ENCODE measurements around the gene OR7C2. TPM values are rescaled to one million over a fixed set of nuclear protein-coding genes. Genes with fewer than 3 reads are reported as not detected.

The OR7C2 gene
- total RNA-seq, 2 experiments from 2014 or later = not detected

GRCh38 chr19:14954071-14954655, 12.9 kb downstream of the OR7C2 start:
- intact Hi-C loops (cut with micrococcal nuclease) = no loop called here
- CTCF ChIA-PET = no interaction called here
- no peak overlapping the region for H3K27ac Mint-ChIP-seq
- peak; percentile 7 for DNase-seq
- H3K9me3 Mint-ChIP-seq = peaks cover 11% of the 10 kb centered on the region
- H3K36me3 Mint-ChIP-seq (ENCODE audit: low read depth) = no peaks in the 10 kb centered on the region
- H3K4me1 Mint-ChIP-seq (ENCODE audit: low read depth) = no peaks in the 10 kb centered on the region
- H3K4me3 Mint-ChIP-seq = no peak overlapping the region
- H3K27me3 Mint-ChIP-seq (ENCODE audit: low read depth) = no peaks in the 10 kb centered on the region

- CTCF ChIA-PET = no interaction called here
- Mint-ChIP-seq H3K36me3 (ENCODE audit: low read depth) (no peaks in the 10 kb centered on the region), H3K4me1 (ENCODE audit: low read depth) (no peaks in the 10 kb centered on the region), H3K9me3 (peaks cover 11% of the 10 kb centered on the region), H3K27me3 (ENCODE audit: low read depth) (no peaks in the 10 kb centered on the region), H3K4me3 (no peak overlapping the region), H3K27ac (no peak overlapping the region)
- no peak for DNase-seq
- intact Hi-C loops (cut with micrococcal nuclease) = no loop called here
Observed at GRCh38 chr19:14957464-14957863, 16.2 kb downstream of the OR7C2 start.

- H3K9me3 Mint-ChIP-seq = peaks cover 11% of the 10 kb centered on the region
- no peaks in the 10 kb centered on the region for H3K36me3 Mint-ChIP-seq (ENCODE audit: low read depth)
- intact Hi-C loops (cut with micrococcal nuclease) = no loop called here
- H3K4me3 Mint-ChIP-seq = no peak overlapping the region
- no peak overlapping the region for H3K27ac Mint-ChIP-seq
- no peak for DNase-seq
- no peaks in the 10 kb centered on the region for H3K27me3 Mint-ChIP-seq (ENCODE audit: low read depth)
- CTCF ChIA-PET = no interaction called here
- no peaks in the 10 kb centered on the region for H3K4me1 Mint-ChIP-seq (ENCODE audit: low read depth)
Observed at GRCh38 chr19:14959263-14959662, 18.0 kb downstream of the OR7C2 start.

- no peak for DNase-seq
- no peaks in the 10 kb centered on the region for H3K27me3 Mint-ChIP-seq (ENCODE audit: low read depth)
- no peaks in the 10 kb centered on the region for H3K4me1 Mint-ChIP-seq (ENCODE audit: low read depth)
- H3K27ac Mint-ChIP-seq = no peak overlapping the region
- H3K9me3 Mint-ChIP-seq = peaks cover 7% of the 10 kb centered on the region
- no peaks in the 10 kb centered on the region for H3K36me3 Mint-ChIP-seq (ENCODE audit: low read depth)
- CTCF ChIA-PET = no interaction called here
- intact Hi-C loops (cut with micrococcal nuclease) = no loop called here
- H3K4me3 Mint-ChIP-seq = no peak overlapping the region
Observed at GRCh38 chr19:14961956-14962685, 20.8 kb downstream of the OR7C2 start.

GRCh38 chr19:14968247-14968646, 27.0 kb downstream of the OR7C2 start:
- H3K9me3 Mint-ChIP-seq = no peaks in the 10 kb centered on the region
- CTCF ChIA-PET = no interaction called here
- no peak for DNase-seq
- H3K4me3 Mint-ChIP-seq = no peak overlapping the region
- no peak overlapping the region for H3K27ac Mint-ChIP-seq
- H3K36me3 Mint-ChIP-seq (ENCODE audit: low read depth) = no peaks in the 10 kb centered on the region
- peaks cover 2% of the 10 kb centered on the region for H3K27me3 Mint-ChIP-seq (ENCODE audit: low read depth)
- H3K4me1 Mint-ChIP-seq (ENCODE audit: low read depth) = no peaks in the 10 kb centered on the region
- intact Hi-C loops (cut with micrococcal nuclease) = no loop called here

- no peak overlapping the region for H3K27ac Mint-ChIP-seq
- CTCF ChIA-PET = no interaction called here
- no peak overlapping the region for H3K4me3 Mint-ChIP-seq
- H3K9me3 Mint-ChIP-seq = no peaks in the 10 kb centered on the region
- DNase-seq = no peak
- no peaks in the 10 kb centered on the region for H3K36me3 Mint-ChIP-seq (ENCODE audit: low read depth)
- H3K27me3 Mint-ChIP-seq (ENCODE audit: low read depth) = peaks cover 13% of the 10 kb centered on the region
- intact Hi-C loops (cut with micrococcal nuclease) = no loop called here
- H3K4me1 Mint-ChIP-seq (ENCODE audit: low read depth) = no peaks in the 10 kb centered on the region
Observed at GRCh38 chr19:14971474-14971873, 30.2 kb downstream of the OR7C2 start.

- Mint-ChIP-seq H3K27me3 (ENCODE audit: low read depth) (peaks cover 16% of the 10 kb centered on the region), H3K36me3 (ENCODE audit: low read depth) (no peaks in the 10 kb centered on the region), H3K9me3 (no peaks in the 10 kb centered on the region), H3K4me3 (no peak overlapping the region), H3K4me1 (ENCODE audit: low read depth) (no peaks in the 10 kb centered on the region), H3K27ac (no peak overlapping the region)
- no peak for DNase-seq
- intact Hi-C loops (cut with micrococcal nuclease) = no loop called here
- CTCF ChIA-PET = no interaction called here
Observed at GRCh38 chr19:14972676-14973075, 31.4 kb downstream of the OR7C2 start.

GRCh38 chr19:14974488-14974887, 33.2 kb downstream of the OR7C2 start:
- Mint-ChIP-seq H3K27me3 (ENCODE audit: low read depth) (peaks cover 29% of the 10 kb centered on the region), H3K9me3 (no peaks in the 10 kb centered on the region), H3K4me3 (no peak overlapping the region), H3K27ac (no peak overlapping the region), H3K36me3 (ENCODE audit: low read depth) (no peaks in the 10 kb centered on the region), H3K4me1 (ENCODE audit: low read depth) (peaks cover 2% of the 10 kb centered on the region)
- intact Hi-C loops (cut with micrococcal nuclease) = no loop called here
- no peak for DNase-seq
- CTCF ChIA-PET = interaction anchor here (0.7 kb wide), 1 partner anchor 424 kb away, joined by 3 read pairs; no protein-coding TSS in a partner anchor

- no peak for DNase-seq
- no peak overlapping the region for H3K4me3 Mint-ChIP-seq
- peaks cover 41% of the 10 kb centered on the region for H3K27me3 Mint-ChIP-seq (ENCODE audit: low read depth)
- no peaks in the 10 kb centered on the region for H3K36me3 Mint-ChIP-seq (ENCODE audit: low read depth)
- CTCF ChIA-PET = interaction anchor here (0.6 kb wide), 1 partner anchor 420 kb away, joined by 3 read pairs; no protein-coding TSS in a partner anchor
- no peak overlapping the region for H3K27ac Mint-ChIP-seq
- intact Hi-C loops (cut with micrococcal nuclease) = no loop called here
- peaks cover 2% of the 10 kb centered on the region for H3K4me1 Mint-ChIP-seq (ENCODE audit: low read depth)
- H3K9me3 Mint-ChIP-seq = no peaks in the 10 kb centered on the region
Observed at GRCh38 chr19:14977128-14977527, 35.8 kb downstream of the OR7C2 start.

- CTCF ChIA-PET = no interaction called here
- Mint-ChIP-seq H3K27ac (no peak overlapping the region), H3K27me3 (ENCODE audit: low read depth) (peaks cover 39% of the 10 kb centered on the region), H3K4me1 (ENCODE audit: low read depth) (peaks cover 2% of the 10 kb centered on the region), H3K9me3 (no peaks in the 10 kb centered on the region), H3K36me3 (ENCODE audit: low read depth) (no peaks in the 10 kb centered on the region), H3K4me3 (no peak overlapping the region)
- intact Hi-C loops (cut with micrococcal nuclease) = no loop called here
- DNase-seq = no peak
Observed at GRCh38 chr19:14978161-14978776, 37.0 kb downstream of the OR7C2 start.

- intact Hi-C loops (cut with micrococcal nuclease) = no loop called here
- peaks cover 32% of the 10 kb centered on the region for H3K27me3 Mint-ChIP-seq (ENCODE audit: low read depth)
- no peak for DNase-seq
- H3K36me3 Mint-ChIP-seq (ENCODE audit: low read depth) = no peaks in the 10 kb centered on the region
- peaks cover 2% of the 10 kb centered on the region for H3K4me1 Mint-ChIP-seq (ENCODE audit: low read depth)
- CTCF ChIA-PET = no interaction called here
- H3K9me3 Mint-ChIP-seq = no peaks in the 10 kb centered on the region
- no peak within 1 kb of the TSS for H3K4me3 Mint-ChIP-seq
- H3K27ac Mint-ChIP-seq = no peak within 1 kb of the TSS
Observed at GRCh38 chr19:14979476-14980255, 38.4 kb downstream of the OR7C2 start, which contains the start of gene SLC1A6. Gene SLC1A6, minus strand, starts transcription at chr19:14979864. Its CDS starts 6,954 bp downstream, at chr19:14972910.

- DNase-seq = peak; percentile 21
- H3K9me3 Mint-ChIP-seq = peaks cover 2% of the 10 kb centered on the region
- CTCF ChIA-PET = no interaction called here
- intact Hi-C loops (cut with micrococcal nuclease) = no loop called here
- peaks cover 19% of the 10 kb centered on the region for H3K27me3 Mint-ChIP-seq (ENCODE audit: low read depth)
- H3K4me1 Mint-ChIP-seq (ENCODE audit: low read depth) = no peaks in the 10 kb centered on the region
- no peak overlapping the region for H3K4me3 Mint-ChIP-seq
- no peaks in the 10 kb centered on the region for H3K36me3 Mint-ChIP-seq (ENCODE audit: low read depth)
- no peak overlapping the region for H3K27ac Mint-ChIP-seq
Observed at GRCh38 chr19:14985133-14985532, 43.8 kb downstream of the OR7C2 start.

All from activated naive CD4-positive, alpha-beta T cell treated with anti-CD3 and anti-CD28 coated beads for 36 hours (primary cell).